DOHH2 (cell line): ENCODE data around the gene BAIAP2.

Experiments
- H3F3A ChIP-seq: fragments of 200-600 bp; sonication (generic), shearing (Covaris generic); 2 replicates; pipeline ENCODE4 v1.6.0; 2016; ENCODE audit warnings: antibody characterized with exemption, mild to moderate bottlenecking; ENCODE audit not compliant: control insufficient read depth, insufficient read depth
- H3K27ac ChIP-seq: fragments of 200-600 bp; sonication (generic); 2 replicates; pipeline ENCODE4 v1.5.1; 2014; ENCODE audit warnings: low read depth, mild to moderate bottlenecking, low read length, moderate library complexity
- H3K27me3 ChIP-seq: fragments of 200-600 bp; sonication (generic); 2 replicates; pipeline ENCODE4 v1.6.1; 2014; ENCODE audit warnings: mild to moderate bottlenecking, low read length, mixed read lengths; ENCODE audit not compliant: control insufficient read depth
- H3K36me3 ChIP-seq: fragments of 200-600 bp; sonication (generic); 2 replicates; pipeline ENCODE4 v1.6.1; 2014; ENCODE audit warnings: mild to moderate bottlenecking, low read length, moderate library complexity, mixed read lengths; ENCODE audit not compliant: control insufficient read depth
- H3K4me1 ChIP-seq: fragments of 200-600 bp; sonication (generic); 2 replicates; pipeline ENCODE4 v1.6.1; 2014; ENCODE audit warnings: mild to moderate bottlenecking, low read length, mixed read lengths; ENCODE audit not compliant: control insufficient read depth
- H3K4me2 ChIP-seq: fragments of 200-600 bp; sonication (generic); 2 replicates; pipeline ENCODE4 v1.6.0; 2014; ENCODE audit warnings: mild to moderate bottlenecking, low read length, moderate library complexity
- H3K4me3 ChIP-seq: fragments of 200-600 bp; sonication (generic); 2 replicates; pipeline ENCODE4 v1.5.1; 2014; ENCODE audit warnings: mild to moderate bottlenecking, low read length, mixed read lengths
- H3K79me2 ChIP-seq: fragments of 200-600 bp; sonication (generic); 2 replicates; pipeline ENCODE4 v1.6.1; 2014; ENCODE audit warnings: mild to moderate bottlenecking, low read length, mixed read lengths; ENCODE audit not compliant: control insufficient read depth
- H3K9me2 ChIP-seq: fragments of 200-600 bp; sonication (generic); replicated peaks from 2 replicates; pipeline ENCODE4 v1.6.1; 2014; ENCODE audit warnings: mild to moderate bottlenecking, low read length, mixed read lengths; ENCODE audit not compliant: control insufficient read depth
- H3K9me3 ChIP-seq: fragments of 200-600 bp; sonication (generic); 2 replicates; pipeline ENCODE4 v1.6.1; 2014; ENCODE audit warnings: antibody characterized with exemption, low read length, mixed read lengths; ENCODE audit not compliant: control insufficient read depth, insufficient read depth
- H4K20me1 ChIP-seq: fragments of 200-600 bp; sonication (generic); 2 replicates; pipeline ENCODE4 v1.6.0; 2014; ENCODE audit warnings: low read depth, mild to moderate bottlenecking, antibody characterized with exemption, low read length, moderate library complexity; ENCODE audit not compliant: control insufficient read depth, insufficient read depth
- CTCF ChIP-seq: fragments of 200-600 bp; sonication (generic); IDR thresholded peaks from one replicate; pipeline ENCODE4 v1.5.1; 2014; ENCODE audit warnings: antibody characterized with exemption, mild to moderate bottlenecking, low read depth, low read length; ENCODE audit not compliant: poor library complexity, severe bottlenecking
- EZH2phosphoT487 ChIP-seq: fragments of 200-600 bp; sonication (generic); IDR thresholded peaks from 2 replicates; pipeline ENCODE4 v1.6.1; 2017; ENCODE audit warnings: borderline replicate concordance, mild to moderate bottlenecking, antibody characterized with exemption, low read length, moderate library complexity, mixed read lengths

BAIAP2 gene

GRCh38 chr17:81000334-81000630, 34.7 kb upstream of the BAIAP2 start:
- H4K20me1 ChIP-seq, result no peaks in the 10 kb centered on the region
- H3K9me2 ChIP-seq, result no peaks in the 10 kb centered on the region
- H3K9me3 ChIP-seq, result no peaks in the 10 kb centered on the region
- no peak overlapping the region for H3K4me2 ChIP-seq
- no peak overlapping the region for H3K27ac ChIP-seq
- H3K4me1 ChIP-seq, result no peaks in the 10 kb centered on the region
- H3K79me2 ChIP-seq, result no peaks in the 10 kb centered on the region
- no peak overlapping the region for H3K4me3 ChIP-seq
- no peaks in the 10 kb centered on the region for H3F3A ChIP-seq
- peaks cover 5% of the 10 kb centered on the region for H3K27me3 ChIP-seq
- no peak for TF ChIP-seq EZH2phosphoT487
- no peak for TF ChIP-seq CTCF
- peaks cover 16% of the 10 kb centered on the region for H3K36me3 ChIP-seq

DNA sequence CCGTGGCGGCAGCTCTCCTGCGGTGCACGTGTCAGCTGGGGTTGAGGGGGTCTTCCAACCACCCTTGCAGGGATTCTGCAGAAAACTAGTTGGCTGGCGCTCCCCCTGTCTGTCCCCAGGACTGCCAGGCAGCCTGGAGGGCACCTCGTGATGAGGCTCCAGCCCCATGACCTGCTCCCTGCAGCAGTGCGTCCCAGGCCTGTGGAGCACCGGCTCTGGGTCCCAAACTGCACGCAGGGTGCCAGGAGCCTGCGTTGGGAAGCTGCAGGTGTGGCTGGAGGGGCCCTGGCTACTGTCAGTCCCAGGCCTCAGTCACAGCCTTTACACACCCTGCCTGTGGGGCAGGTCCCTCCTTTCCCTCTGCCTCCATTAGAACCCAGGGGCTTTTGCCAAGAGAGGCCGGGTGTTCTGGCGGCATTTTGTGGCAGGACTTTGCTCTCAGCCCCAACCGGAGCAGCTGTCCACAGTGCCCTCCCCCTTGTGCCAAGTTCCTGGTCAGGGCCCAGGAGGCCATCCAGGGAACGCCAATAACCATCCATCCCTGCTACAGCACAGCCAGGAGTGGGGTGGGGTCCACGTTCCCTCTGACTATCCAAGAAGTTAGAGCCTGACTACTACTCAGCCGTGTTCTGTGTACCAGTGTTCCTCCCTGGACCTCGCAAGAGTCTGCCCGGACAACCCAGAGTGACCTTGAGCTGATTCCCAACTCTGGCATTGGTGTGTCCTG, 34.2 kb upstream of the BAIAP2 start:
- H3K4me3 ChIP-seq, result no peak overlapping the region
- no peak overlapping the region for H3K27ac ChIP-seq
- no peaks in the 10 kb centered on the region for H3K9me3 ChIP-seq
- peaks cover 16% of the 10 kb centered on the region for H3K36me3 ChIP-seq
- H3K27me3 ChIP-seq, result peaks cover 5% of the 10 kb centered on the region
- H4K20me1 ChIP-seq, result no peaks in the 10 kb centered on the region
- no peaks in the 10 kb centered on the region for H3K79me2 ChIP-seq
- H3F3A ChIP-seq, result no peaks in the 10 kb centered on the region
- H3K4me2 ChIP-seq, result no peak overlapping the region
- H3K9me2 ChIP-seq, result no peaks in the 10 kb centered on the region
- H3K4me1 ChIP-seq, result no peaks in the 10 kb centered on the region
- TF ChIP-seq CTCF, result no peak
- TF ChIP-seq EZH2phosphoT487, result no peak

DNA sequence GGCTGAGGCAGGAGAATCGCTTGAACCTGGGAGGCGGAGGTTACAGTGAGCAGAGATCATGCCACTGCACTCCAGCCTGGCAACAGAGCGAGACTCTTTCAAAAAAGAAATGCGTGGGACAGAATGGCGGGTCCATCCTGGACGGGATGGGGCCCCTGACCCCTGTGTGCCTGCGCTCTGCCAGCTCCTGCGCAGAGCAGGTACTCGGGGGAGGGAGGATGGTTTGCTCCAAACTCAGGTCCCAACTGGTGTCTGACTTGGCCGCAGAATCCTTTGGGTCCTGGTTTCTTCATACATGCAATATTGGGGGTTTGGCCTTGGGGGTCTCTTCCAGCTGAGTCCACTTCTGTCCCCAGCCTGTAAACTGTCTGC, 33.0 kb upstream of the BAIAP2 start:
- H3K9me3 ChIP-seq, result no peaks in the 10 kb centered on the region
- H3K36me3 ChIP-seq, result peaks cover 11% of the 10 kb centered on the region; the same call in 1 of the 2 replicates
- no peaks in the 10 kb centered on the region for H3K9me2 ChIP-seq
- TF ChIP-seq EZH2phosphoT487, result no peak
- no peak for TF ChIP-seq CTCF
- peaks cover 5% of the 10 kb centered on the region for H3K27me3 ChIP-seq
- no peak overlapping the region for H3K27ac ChIP-seq
- H3K4me2 ChIP-seq, result no peak overlapping the region
- no peaks in the 10 kb centered on the region for H4K20me1 ChIP-seq
- H3F3A ChIP-seq, result no peaks in the 10 kb centered on the region
- no peaks in the 10 kb centered on the region for H3K79me2 ChIP-seq
- H3K4me1 ChIP-seq, result no peaks in the 10 kb centered on the region
- H3K4me3 ChIP-seq, result no peak overlapping the region
